BLaER1 (cell line): ENCODE measurements around the gene ADSS1.

Source experiments
- H3K27ac ChIP-seq: shearing (Covaris generic); formaldehyde crosslinking; 2 replicates; pipeline ENCODE4 v1.8.1; 2022
- H3K27me3 ChIP-seq: shearing (Covaris generic); formaldehyde crosslinking; 2 replicates; pipeline ENCODE4 v1.8.1; 2022
- H3K36me3 ChIP-seq: shearing (Covaris generic); formaldehyde crosslinking; 2 replicates; pipeline ENCODE4 v1.8.1; 2022
- H3K4me1 ChIP-seq: shearing (Covaris generic); formaldehyde crosslinking; 2 replicates; pipeline ENCODE4 v1.8.1; 2022
- H3K4me2 ChIP-seq: shearing (Covaris generic); formaldehyde crosslinking; 2 replicates; pipeline ENCODE4 v1.8.1; 2022
- H3K4me3 ChIP-seq: shearing (Covaris generic); formaldehyde crosslinking; 2 replicates; pipeline ENCODE4 v1.8.1; 2022
- H3K9ac ChIP-seq: shearing (Covaris generic); formaldehyde crosslinking; 2 replicates; pipeline ENCODE4 v1.8.1; 2022
- H3K9me3 ChIP-seq: shearing (Covaris generic); formaldehyde crosslinking; 2 replicates; pipeline ENCODE4 v1.8.1; 2022
- H4K20me1 ChIP-seq: shearing (Covaris generic); formaldehyde crosslinking; 2 replicates; pipeline ENCODE4 v1.8.1; 2022
- Cebpa-rat ChIP-seq: shearing (Covaris generic); IDR thresholded peaks from 2 replicates; pipeline ENCODE4 v1.8.1; 2022

The ADSS1 gene

GRCh38 chr14:104705340-104706047 is 18.5 kb upstream of the ADSS1 start:
- no peak overlapping the region for H3K9ac ChIP-seq
- H3K4me2 ChIP-seq, result peak overlapping the region; percentile 32; the same call in 1 of the 2 replicates
- H3K27me3 ChIP-seq, result no peaks in the 10 kb centered on the region
- peaks cover 67% of the 10 kb centered on the region for H3K4me1 ChIP-seq
- H3K36me3 ChIP-seq, result peaks cover 78% of the 10 kb centered on the region
- H4K20me1 ChIP-seq, result peaks cover 65% of the 10 kb centered on the region
- TF ChIP-seq Cebpa-rat, result no peak
- no peaks in the 10 kb centered on the region for H3K9me3 ChIP-seq
- no peak overlapping the region for H3K4me3 ChIP-seq
- H3K27ac ChIP-seq, result 0 out of 2 replicates have a peak overlapping the region, but pooled peaks have one; percentile 41

- H3K4me2 ChIP-seq, result peak overlapping the region; percentile 32
- H3K4me1 ChIP-seq, result peaks cover 67% of the 10 kb centered on the region
- H3K36me3 ChIP-seq, result peaks cover 78% of the 10 kb centered on the region
- H3K27ac ChIP-seq, result no peak overlapping the region
- H4K20me1 ChIP-seq, result peaks cover 50% of the 10 kb centered on the region
- no peaks in the 10 kb centered on the region for H3K27me3 ChIP-seq
- TF ChIP-seq Cebpa-rat, result no peak
- no peaks in the 10 kb centered on the region for H3K9me3 ChIP-seq
- H3K9ac ChIP-seq, result no peak overlapping the region
- H3K4me3 ChIP-seq, result no peak overlapping the region
These were observed 17.1 kb upstream of the ADSS1 start for GRCh38 chr14:104706733-104707607.

GRCh38 chr14:104707608-104708595 is 16.1 kb upstream of the ADSS1 start:
- Histone ChIP-seq H3K36me3 (peaks cover 78% of the 10 kb centered on the region), H3K4me2 (0 out of 2 replicates have a peak overlapping the region, but pooled peaks have one; percentile 19), H3K4me3 (no peak overlapping the region), H3K27ac (0 out of 2 replicates have a peak overlapping the region, but pooled peaks have one; percentile 6), H3K4me1 (peaks cover 75% of the 10 kb centered on the region), H4K20me1 (peaks cover 41% of the 10 kb centered on the region), H3K27me3 (no peaks in the 10 kb centered on the region), H3K9me3 (no peaks in the 10 kb centered on the region), H3K9ac (no peak overlapping the region)
- TF ChIP-seq Cebpa-rat, result no peak

GRCh38 chr14:104708606-104709268 is 15.3 kb upstream of the ADSS1 start:
- Histone ChIP-seq H3K4me1 (peaks cover 79% of the 10 kb centered on the region), H3K27ac (0 out of 2 replicates have a peak overlapping the region, but pooled peaks have one; percentile 30), H4K20me1 (peaks cover 33% of the 10 kb centered on the region), H3K9ac (no peak overlapping the region), H3K36me3 (peaks cover 78% of the 10 kb centered on the region), H3K4me3 (no peak overlapping the region), H3K27me3 (no peaks in the 10 kb centered on the region), H3K4me2 (0 out of 2 replicates have a peak overlapping the region, but pooled peaks have one; percentile 19), H3K9me3 (no peaks in the 10 kb centered on the region)
- no peak for TF ChIP-seq Cebpa-rat

- peaks cover 30% of the 10 kb centered on the region for H4K20me1 ChIP-seq
- peaks cover 78% of the 10 kb centered on the region for H3K36me3 ChIP-seq
- no peak overlapping the region for H3K4me3 ChIP-seq
- no peaks in the 10 kb centered on the region for H3K27me3 ChIP-seq
- peak overlapping the region; percentile 30; the same call in 1 of the 2 replicates for H3K27ac ChIP-seq
- no peak for TF ChIP-seq Cebpa-rat
- H3K4me2 ChIP-seq, result no peak overlapping the region
- H3K4me1 ChIP-seq, result peaks cover 86% of the 10 kb centered on the region
- H3K9ac ChIP-seq, result no peak overlapping the region
- no peaks in the 10 kb centered on the region for H3K9me3 ChIP-seq
These were observed 14.5 kb upstream of the ADSS1 start for GRCh38 chr14:104709387-104710039.

GRCh38 chr14:104710071-104710735 is 13.8 kb upstream of the ADSS1 start:
- Histone ChIP-seq H3K4me2 (peak overlapping the region; percentile 93; the same call in 1 of the 2 replicates), H3K4me1 (peaks cover 90% of the 10 kb centered on the region), H3K9me3 (no peaks in the 10 kb centered on the region), H3K4me3 (no peak overlapping the region), H4K20me1 (peaks cover 26% of the 10 kb centered on the region), H3K36me3 (peaks cover 78% of the 10 kb centered on the region), H3K27ac (peak overlapping the region; percentile 92), H3K9ac (peak overlapping the region; percentile 50; the same call in 1 of the 2 replicates), H3K27me3 (no peaks in the 10 kb centered on the region)
- TF ChIP-seq Cebpa-rat, result no peak

GRCh38 chr14:104712881-104713734 is 10.9 kb upstream of the ADSS1 start:
- peak overlapping the region; percentile 86 for H3K9ac ChIP-seq
- H3K9me3 ChIP-seq, result no peaks in the 10 kb centered on the region
- H4K20me1 ChIP-seq, result peaks cover 4% of the 10 kb centered on the region; the same call in 1 of the 2 replicates
- H3K27ac ChIP-seq, result peak overlapping the region; percentile 92
- peak overlapping the region; percentile 68 for H3K4me3 ChIP-seq
- H3K4me2 ChIP-seq, result peak overlapping the region; percentile 93
- TF ChIP-seq Cebpa-rat, result no peak
- peaks cover 80% of the 10 kb centered on the region for H3K36me3 ChIP-seq
- no peaks in the 10 kb centered on the region for H3K27me3 ChIP-seq
- peaks cover 94% of the 10 kb centered on the region for H3K4me1 ChIP-seq
